Loucy (cell line): ENCODE measurements around the gene STN1.

ENCODE experiments used
- H2AFZ ChIP-seq: fragments of 200-600 bp; sonication (generic); 2 replicates; pipeline ENCODE4 v1.6.0; 2016; ENCODE audit warnings: antibody characterized with exemption, mild to moderate bottlenecking, low read length, moderate library complexity
- H3F3A ChIP-seq: fragments of 200-600 bp; 2 replicates; pipeline ENCODE4 v1.6.0; 2016; ENCODE audit warnings: antibody characterized with exemption, low read depth, mild to moderate bottlenecking
- H3K27me3 ChIP-seq: fragments of 200-600 bp; sonication (generic); 2 replicates; pipeline ENCODE4 v1.6.1; 2014; ENCODE audit warnings: low read length, mild to moderate bottlenecking; ENCODE audit not compliant: insufficient read depth, poor library complexity, severe bottlenecking
- H3K36me3 ChIP-seq: fragments of 200-600 bp; sonication (generic); 2 replicates; pipeline ENCODE4 v1.6.1; 2016; ENCODE audit warnings: low read length; ENCODE audit not compliant: insufficient read depth
- H3K4me1 ChIP-seq: fragments of 200-600 bp; sonication (generic); 2 replicates; pipeline ENCODE4 v1.5.1; 2014; ENCODE audit warnings: low read length, mild to moderate bottlenecking; ENCODE audit not compliant: insufficient read depth, poor library complexity, severe bottlenecking
- H3K4me2 ChIP-seq: fragments of 200-600 bp; sonication (generic); 2 replicates; pipeline ENCODE4 v1.6.0; 2014; ENCODE audit warnings: antibody characterized with exemption, low read length, low read depth, mild to moderate bottlenecking; ENCODE audit not compliant: poor library complexity, severe bottlenecking
- H3K4me3 ChIP-seq: fragments of 200-600 bp; sonication (generic); 2 replicates; pipeline ENCODE4 v1.5.1; 2014; ENCODE audit warnings: low read length, mild to moderate bottlenecking, mixed read lengths; ENCODE audit not compliant: poor library complexity, severe bottlenecking
- H3K79me2 ChIP-seq: fragments of 200-600 bp; sonication (generic); 2 replicates; pipeline ENCODE4 v1.6.1; 2014; ENCODE audit warnings: low read length; ENCODE audit not compliant: insufficient read depth
- H3K9ac ChIP-seq: fragments of 200-600 bp; sonication (generic); 2 replicates; pipeline ENCODE4 v1.6.0; 2014; ENCODE audit warnings: mild to moderate bottlenecking, low read depth, low read length, moderate library complexity; ENCODE audit not compliant: poor library complexity, severe bottlenecking
- H3K9me2 ChIP-seq: fragments of 200-600 bp; sonication (generic); replicated peaks from 2 replicates; pipeline ENCODE4 v1.6.1; 2016; ENCODE audit warnings: low read depth, low read length, mixed read lengths
- H3K9me3 ChIP-seq: fragments of 200-600 bp; sonication (generic); 2 replicates; pipeline ENCODE4 v1.6.1; 2014; ENCODE audit warnings: mild to moderate bottlenecking, antibody characterized with exemption, low read length, low read depth; ENCODE audit not compliant: insufficient read depth
- H4K20me1 ChIP-seq: fragments of 200-600 bp; sonication (generic); 2 replicates; pipeline ENCODE4 v1.6.0; 2014; ENCODE audit warnings: antibody characterized with exemption, low read length, mild to moderate bottlenecking; ENCODE audit not compliant: insufficient read depth, poor library complexity, severe bottlenecking
- EZH2phosphoT487 ChIP-seq: fragments of 200-600 bp; IDR thresholded peaks from 2 replicates; pipeline ENCODE4 v1.6.1; 2018; ENCODE audit warnings: antibody characterized with exemption, mild to moderate bottlenecking, moderate library complexity, borderline replicate concordance
- TF ChIP-seq, protein P1 (sequence below): fragments of 200-600 bp; sonication (generic); conservative IDR thresholded peaks from 2 replicates; pipeline ENCODE4 v1.5.1; 2014; ENCODE audit warnings: mild to moderate bottlenecking, antibody characterized with exemption, low read length

The STN1 gene

DNA sequence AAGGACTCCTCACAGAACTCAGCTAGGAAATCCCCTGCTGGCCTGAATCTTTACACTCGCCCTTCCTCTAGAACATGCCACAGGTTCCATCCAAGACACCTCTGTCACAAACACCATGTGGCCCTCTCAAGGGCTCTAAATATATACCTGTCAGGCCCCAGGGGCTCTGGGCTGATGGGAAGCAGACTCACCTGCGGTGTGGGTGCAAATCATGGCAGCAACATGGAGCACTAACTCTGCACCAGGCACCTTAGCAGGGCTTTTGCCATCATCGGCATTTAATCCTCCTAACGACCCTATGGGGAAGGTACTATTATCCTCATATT, 80.0 kb downstream of the STN1 start:
- TF ChIP-seq EZH2phosphoT487 = no peak
- TF ChIP-seq, protein P1, sequence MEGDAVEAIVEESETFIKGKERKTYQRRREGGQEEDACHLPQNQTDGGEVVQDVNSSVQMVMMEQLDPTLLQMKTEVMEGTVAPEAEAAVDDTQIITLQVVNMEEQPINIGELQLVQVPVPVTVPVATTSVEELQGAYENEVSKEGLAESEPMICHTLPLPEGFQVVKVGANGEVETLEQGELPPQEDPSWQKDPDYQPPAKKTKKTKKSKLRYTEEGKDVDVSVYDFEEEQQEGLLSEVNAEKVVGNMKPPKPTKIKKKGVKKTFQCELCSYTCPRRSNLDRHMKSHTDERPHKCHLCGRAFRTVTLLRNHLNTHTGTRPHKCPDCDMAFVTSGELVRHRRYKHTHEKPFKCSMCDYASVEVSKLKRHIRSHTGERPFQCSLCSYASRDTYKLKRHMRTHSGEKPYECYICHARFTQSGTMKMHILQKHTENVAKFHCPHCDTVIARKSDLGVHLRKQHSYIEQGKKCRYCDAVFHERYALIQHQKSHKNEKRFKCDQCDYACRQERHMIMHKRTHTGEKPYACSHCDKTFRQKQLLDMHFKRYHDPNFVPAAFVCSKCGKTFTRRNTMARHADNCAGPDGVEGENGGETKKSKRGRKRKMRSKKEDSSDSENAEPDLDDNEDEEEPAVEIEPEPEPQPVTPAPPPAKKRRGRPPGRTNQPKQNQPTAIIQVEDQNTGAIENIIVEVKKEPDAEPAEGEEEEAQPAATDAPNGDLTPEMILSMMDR = no peak
- H3K4me2 ChIP-seq = no peak overlapping the region
- H3K9ac ChIP-seq = no peak overlapping the region
- H3F3A ChIP-seq = no peaks in the 10 kb centered on the region; the same call in 1 of the 2 replicates
- no peaks in the 10 kb centered on the region for H3K27me3 ChIP-seq
- no peaks in the 10 kb centered on the region for H3K9me2 ChIP-seq
- H3K9me3 ChIP-seq = 0 out of 2 replicates have a peak, but pooled peaks cover under 1% of the 10 kb centered on the region
- peaks cover 84% of the 10 kb centered on the region for H3K79me2 ChIP-seq
- no peaks in the 10 kb centered on the region for H3K36me3 ChIP-seq
- H3K4me1 ChIP-seq = peaks cover 64% of the 10 kb centered on the region
- H2AFZ ChIP-seq = no peak overlapping the region
- no peaks in the 10 kb centered on the region for H4K20me1 ChIP-seq
- H3K4me3 ChIP-seq = no peak overlapping the region

DNA sequence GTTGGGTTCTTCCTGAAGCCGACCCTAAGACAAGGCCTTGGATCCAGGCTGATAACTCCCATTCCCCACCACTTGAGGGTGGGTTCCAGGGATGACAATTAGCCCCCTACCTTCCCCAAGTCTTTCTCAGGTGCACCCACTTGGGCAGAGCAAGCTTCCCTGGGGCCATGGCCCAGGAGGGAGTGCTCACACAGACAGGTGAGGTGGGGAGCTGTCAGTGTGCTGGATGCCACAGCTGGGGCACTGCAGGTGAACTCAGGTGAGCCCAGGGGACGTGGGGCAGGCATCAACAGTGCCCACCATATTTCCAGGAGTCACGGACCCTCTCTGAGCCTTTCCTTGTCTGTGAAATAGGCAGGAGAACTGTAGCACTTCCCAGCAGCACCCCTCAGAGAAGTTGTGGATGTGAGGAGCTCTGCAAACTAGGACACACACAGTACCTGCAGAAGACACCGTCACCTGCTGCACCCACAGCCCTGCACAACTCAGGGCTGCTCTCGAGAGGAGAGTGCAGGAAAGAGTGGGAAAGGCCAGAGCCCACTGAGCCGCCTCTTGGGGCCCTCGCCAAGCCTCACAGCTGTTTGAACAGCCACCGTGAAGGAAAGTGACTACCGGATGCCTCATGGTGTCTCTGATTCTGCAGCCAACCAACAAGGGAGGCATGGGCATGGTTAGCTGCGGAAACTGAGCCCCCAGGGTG, 80.5 kb downstream of the STN1 start:
- Histone ChIP-seq H3K9me3 (peaks cover 4% of the 10 kb centered on the region; the same call in 1 of the 2 replicates), H2AFZ (no peak overlapping the region), H3K4me2 (peak overlapping the region; percentile 44), H4K20me1 (no peaks in the 10 kb centered on the region), H3K27me3 (no peaks in the 10 kb centered on the region), H3K4me3 (peak overlapping the region; percentile 14), H3K79me2 (peaks cover 84% of the 10 kb centered on the region), H3F3A (no peaks in the 10 kb centered on the region; the same call in 1 of the 2 replicates), H3K9me2 (no peaks in the 10 kb centered on the region), H3K9ac (peak overlapping the region; percentile 40), H3K36me3 (no peaks in the 10 kb centered on the region), H3K4me1 (peaks cover 64% of the 10 kb centered on the region)
- no peak for TF ChIP-seq EZH2phosphoT487
- TF ChIP-seq, protein P1 = no peak

DNA sequence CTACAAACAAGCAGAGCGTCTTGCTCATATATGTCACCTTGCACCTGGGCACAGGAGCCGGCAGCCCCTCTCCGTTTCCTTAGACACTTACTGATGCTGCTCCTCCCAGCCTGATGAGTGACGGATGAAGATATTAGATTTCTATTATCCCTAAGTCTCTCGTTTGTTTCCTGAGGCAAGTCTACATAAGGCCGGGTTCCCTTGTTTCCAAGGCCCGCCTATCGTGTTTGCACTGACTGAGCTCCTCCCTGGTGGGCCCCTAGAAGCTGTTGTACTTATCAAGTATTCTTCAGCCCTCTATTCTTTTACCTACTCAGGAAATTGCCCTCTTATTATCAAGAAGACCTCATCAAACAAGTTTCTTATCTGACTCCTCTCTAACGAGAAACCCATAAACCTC, 81.1 kb downstream of the STN1 start:
- peak overlapping the region; percentile 14 for H3K4me3 ChIP-seq
- TF ChIP-seq, protein P1 = no peak
- TF ChIP-seq EZH2phosphoT487 = no peak
- no peaks in the 10 kb centered on the region for H3K9me2 ChIP-seq
- peak overlapping the region; percentile 44 for H3K4me2 ChIP-seq
- H3F3A ChIP-seq = no peaks in the 10 kb centered on the region; the same call in 1 of the 2 replicates
- peaks cover 84% of the 10 kb centered on the region for H3K79me2 ChIP-seq
- H3K27me3 ChIP-seq = no peaks in the 10 kb centered on the region
- peaks cover 64% of the 10 kb centered on the region for H3K4me1 ChIP-seq
- no peak overlapping the region for H2AFZ ChIP-seq
- H3K36me3 ChIP-seq = no peaks in the 10 kb centered on the region
- H3K9ac ChIP-seq = peak overlapping the region; percentile 40
- H4K20me1 ChIP-seq = no peaks in the 10 kb centered on the region
- peaks cover 4% of the 10 kb centered on the region; the same call in 1 of the 2 replicates for H3K9me3 ChIP-seq
